GM12865 (cell line): ENCODE results near the gene KRT32.

ENCODE experiments used
- DNase-seq: peaks from one replicate; pipeline ENCODE4 v3.0.0; 2010; ENCODE audit warnings: low read depth
- H3K4me3 ChIP-seq: 2 replicates; pipeline ENCODE4 v1.5.1; 2011; ENCODE audit warnings: mild to moderate bottlenecking, low read depth, low read length, control low read depth
- TF ChIP-seq, protein P1 (sequence below): IDR thresholded peaks from 2 replicates; pipeline ENCODE4 v1.5.1; 2011; ENCODE audit warnings: low read length, control low read depth, low read depth, inconsistent platforms; ENCODE audit not compliant: insufficient read depth; ENCODE audit errors: missing control alignments

The KRT32 gene

DNA sequence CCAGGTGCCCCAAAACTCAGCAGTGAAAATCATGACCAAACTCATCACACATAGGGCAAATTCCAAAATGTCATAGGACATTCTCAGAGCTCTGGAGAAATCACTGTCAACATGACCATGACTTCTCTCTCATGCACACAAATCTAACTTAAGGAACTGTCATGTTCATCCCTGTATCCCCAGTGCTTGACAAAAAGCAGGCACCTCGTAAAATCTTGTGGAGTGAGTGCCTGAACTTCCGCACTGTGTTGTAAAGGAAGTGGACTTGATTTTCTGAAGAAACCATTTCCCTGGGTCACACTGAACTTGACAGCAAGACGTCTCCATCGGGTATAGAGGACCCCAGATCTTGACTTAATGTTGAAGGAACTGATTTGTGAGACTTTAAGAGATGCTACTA, 45.6 kb downstream of the KRT32 start:
- H3K4me3 ChIP-seq: no peak overlapping the region
- TF ChIP-seq, protein P1, sequence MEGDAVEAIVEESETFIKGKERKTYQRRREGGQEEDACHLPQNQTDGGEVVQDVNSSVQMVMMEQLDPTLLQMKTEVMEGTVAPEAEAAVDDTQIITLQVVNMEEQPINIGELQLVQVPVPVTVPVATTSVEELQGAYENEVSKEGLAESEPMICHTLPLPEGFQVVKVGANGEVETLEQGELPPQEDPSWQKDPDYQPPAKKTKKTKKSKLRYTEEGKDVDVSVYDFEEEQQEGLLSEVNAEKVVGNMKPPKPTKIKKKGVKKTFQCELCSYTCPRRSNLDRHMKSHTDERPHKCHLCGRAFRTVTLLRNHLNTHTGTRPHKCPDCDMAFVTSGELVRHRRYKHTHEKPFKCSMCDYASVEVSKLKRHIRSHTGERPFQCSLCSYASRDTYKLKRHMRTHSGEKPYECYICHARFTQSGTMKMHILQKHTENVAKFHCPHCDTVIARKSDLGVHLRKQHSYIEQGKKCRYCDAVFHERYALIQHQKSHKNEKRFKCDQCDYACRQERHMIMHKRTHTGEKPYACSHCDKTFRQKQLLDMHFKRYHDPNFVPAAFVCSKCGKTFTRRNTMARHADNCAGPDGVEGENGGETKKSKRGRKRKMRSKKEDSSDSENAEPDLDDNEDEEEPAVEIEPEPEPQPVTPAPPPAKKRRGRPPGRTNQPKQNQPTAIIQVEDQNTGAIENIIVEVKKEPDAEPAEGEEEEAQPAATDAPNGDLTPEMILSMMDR: no peak
- no peak for DNase-seq

DNA sequence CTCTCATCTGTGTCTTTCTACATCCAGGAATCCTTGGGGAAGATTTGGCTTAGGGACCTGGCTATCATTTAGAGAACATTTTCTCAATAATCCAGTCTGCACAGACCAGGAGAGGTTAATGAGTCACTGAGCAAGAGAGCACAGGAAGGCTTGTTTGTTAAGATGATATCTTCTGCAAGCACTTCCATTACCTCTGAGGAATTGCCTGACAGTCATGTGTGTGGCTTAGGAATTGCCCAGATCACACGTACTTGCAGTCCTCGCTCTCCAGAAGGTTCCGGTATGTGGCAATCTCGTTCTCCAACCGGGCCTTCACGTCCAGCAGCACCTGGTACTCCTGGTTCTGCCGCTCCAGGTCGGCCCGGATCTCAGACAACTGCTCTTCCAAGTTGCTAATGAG, 46.1 kb downstream of the KRT32 start:
- DNase-seq: no peak
- TF ChIP-seq, protein P1: no peak
- no peak overlapping the region for H3K4me3 ChIP-seq

DNA sequence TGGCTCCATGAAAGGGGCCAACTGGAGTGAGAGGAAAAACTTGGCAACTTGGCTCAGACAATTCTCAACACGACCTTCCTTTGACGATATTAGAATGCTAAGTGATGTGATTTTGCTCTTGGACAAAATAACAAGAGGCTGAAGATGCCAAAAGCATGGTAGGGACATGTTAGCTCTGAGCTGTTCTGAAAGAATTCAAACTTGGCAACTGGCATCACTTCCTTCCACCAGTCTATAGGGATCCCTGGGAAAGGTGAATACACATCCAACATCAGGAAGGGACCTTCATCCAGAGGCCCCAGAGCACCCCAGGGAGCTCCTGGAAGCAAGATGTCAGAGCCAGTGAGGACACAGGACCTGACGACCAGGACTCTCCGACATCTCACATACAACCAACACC, 47.1 kb downstream of the KRT32 start:
- no peak overlapping the region for H3K4me3 ChIP-seq
- DNase-seq: no peak
- TF ChIP-seq, protein P1: no peak

DNA sequence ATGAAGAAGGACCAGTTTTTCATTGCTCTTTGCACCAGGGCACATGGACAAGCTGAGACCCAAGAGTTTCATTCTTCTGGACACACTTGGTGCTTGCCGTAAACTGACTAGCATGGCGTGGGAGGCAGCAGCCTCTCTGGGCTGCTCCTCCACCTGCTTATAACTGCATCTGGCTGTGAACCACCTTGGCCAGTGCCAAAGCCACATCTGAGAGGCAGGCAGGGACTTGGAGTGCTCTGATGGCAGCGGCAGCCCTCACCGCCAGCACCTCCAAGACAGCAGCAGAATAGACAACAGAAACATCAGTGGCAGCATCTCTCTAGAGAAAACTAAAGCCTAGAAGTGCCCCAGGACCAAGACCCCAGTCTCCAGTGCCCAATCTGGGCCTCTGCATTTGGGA, 47.5 kb downstream of the KRT32 start:
- no peak for DNase-seq
- no peak overlapping the region for H3K4me3 ChIP-seq
- TF ChIP-seq, protein P1: no peak

DNA sequence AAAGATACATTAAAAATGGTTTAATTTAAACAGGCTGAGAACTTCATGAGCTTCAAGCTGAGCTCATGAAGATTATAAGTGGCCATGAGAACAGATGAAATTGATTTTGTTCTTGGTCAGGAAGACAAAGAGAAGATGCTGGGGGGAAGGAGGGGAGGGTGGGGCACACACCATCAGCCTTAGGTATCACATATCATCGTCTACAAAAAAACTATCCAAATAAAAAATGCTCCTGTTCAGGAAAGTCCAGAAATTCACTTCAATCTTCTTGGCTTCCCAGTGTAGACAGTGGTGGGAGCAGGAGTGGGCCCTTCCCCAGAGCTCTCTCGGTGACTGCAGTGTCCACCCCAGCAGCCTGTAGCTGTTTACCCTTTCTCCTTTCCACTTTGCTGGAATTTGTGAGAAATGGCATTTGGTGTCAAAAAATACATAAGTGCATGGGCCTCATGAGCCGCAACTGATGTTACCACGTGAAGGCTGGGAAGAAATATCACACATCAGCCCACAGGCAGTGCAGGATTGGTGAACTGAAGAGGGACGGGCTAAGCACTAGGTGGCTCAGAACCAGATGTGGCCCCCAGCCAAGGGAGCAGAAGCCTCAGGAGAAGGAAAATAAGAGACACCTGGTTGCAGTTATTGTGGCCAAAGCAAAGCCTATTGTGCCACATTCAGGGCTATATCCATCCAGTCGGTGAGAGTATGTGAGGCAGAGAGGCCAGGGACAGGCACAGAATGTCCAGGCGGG, 48.9 kb downstream of the KRT32 start:
- TF ChIP-seq, protein P1: no peak
- DNase-seq: no peak

DNA sequence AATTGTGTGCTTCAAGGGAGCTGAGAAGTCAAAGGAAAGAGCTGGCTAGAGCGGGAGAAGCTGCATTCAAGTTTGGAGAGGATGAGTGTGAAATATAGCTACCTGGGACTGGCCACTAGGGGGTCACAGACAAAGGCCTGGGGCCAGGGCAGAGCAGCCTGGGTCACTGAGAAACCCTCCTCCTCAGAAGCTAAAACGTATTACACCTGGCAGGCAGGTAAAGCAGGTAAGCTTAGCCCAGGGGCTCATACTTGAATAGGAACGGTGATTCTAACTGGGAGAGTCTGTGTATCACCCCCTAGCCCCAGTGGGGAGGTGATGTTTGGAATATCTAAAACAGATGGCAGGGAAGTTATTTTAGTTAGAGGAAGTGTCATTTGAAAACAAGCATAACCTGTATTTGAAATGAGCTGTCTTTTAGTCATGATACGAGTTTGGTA, 49.6 kb downstream of the KRT32 start:
- DNase-seq: peak; percentile 5
- TF ChIP-seq, protein P1: peak; percentile 54
- H3K4me3 ChIP-seq: no peak overlapping the region

More for the DNA sequence above, 48.9 kb downstream of the KRT32 start:
- H3K4me3 ChIP-seq: no peak overlapping the region

DNA sequence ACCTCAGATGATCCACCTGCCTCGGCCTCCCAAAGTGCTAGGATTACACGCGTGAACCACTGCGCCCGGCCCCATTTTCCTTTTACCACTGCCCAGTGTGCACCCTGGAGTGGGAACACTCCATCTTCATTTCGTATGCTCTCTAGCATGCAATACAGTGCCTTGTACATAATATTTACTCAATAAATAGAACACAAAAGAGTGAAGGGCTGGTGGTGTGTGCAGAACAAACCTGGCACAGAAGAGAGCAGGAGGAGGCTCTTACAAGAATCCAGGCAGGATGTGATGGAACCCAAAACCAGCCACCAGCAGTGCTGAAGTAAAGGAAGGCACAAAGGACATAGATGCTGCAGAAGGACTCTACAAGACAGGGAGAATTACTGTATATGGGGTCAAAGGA, 50.1 kb downstream of the KRT32 start:
- DNase-seq: no peak
- TF ChIP-seq, protein P1: no peak
- no peak overlapping the region for H3K4me3 ChIP-seq
